ENCODE results near the gene OBP2B. TPM values are rescaled to one million over a fixed set of nuclear protein-coding genes. Genes with fewer than 3 reads are reported as not detected.

Gene OBP2B
- total and polyA plus RNA-seq, 11 donors = 0.38 TPM; not detected in 10

DNA sequence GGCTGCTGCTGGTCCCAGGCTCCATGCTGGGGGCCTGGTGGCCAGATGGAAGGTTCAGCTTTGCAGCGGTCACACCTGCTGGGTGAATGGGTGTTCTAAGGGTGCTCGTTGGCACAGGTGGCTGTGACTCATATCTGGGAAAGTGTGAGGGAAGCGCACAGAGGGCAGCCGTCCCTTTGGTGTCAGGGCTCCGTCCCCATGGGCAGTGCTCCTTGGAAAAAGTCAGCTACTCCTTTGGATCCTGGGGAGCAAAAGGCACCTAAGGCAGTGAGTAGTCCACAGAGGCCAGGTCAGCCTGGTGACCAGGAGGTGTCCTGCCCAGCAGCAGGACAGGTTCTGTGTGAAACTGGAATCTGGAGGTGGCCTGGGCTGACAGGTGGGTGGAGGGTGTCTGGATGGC lies 26.9 kb downstream of the OBP2B start:
- H3K36me3 ChIP-seq = no peaks in the 10 kb centered on the region
- peaks cover 0 to 4% (median 0%) of the 10 kb centered on the region in 9 donors for H3K27me3 ChIP-seq
- H3K4me3 ChIP-seq = no peak overlapping the region
- DNase-seq (no peak), ATAC-seq (no peak)
- no peak overlapping the region for H3K27ac ChIP-seq
- H3K9me3 ChIP-seq = no peaks in the 10 kb centered on the region
- H3K4me1 ChIP-seq = peaks cover 0 to 12% (median 0%) of the 10 kb centered on the region in 12 donors
- intact Hi-C loops (cut with DNase I) = loop anchor here in 5 of 10 donors (5.0 to 10.0 kb wide), 4 partner anchors 93 to 543 kb away; partner anchors contain the start of gene ABO (in 3 of the 5)
- TF ChIP-seq, protein P1, sequence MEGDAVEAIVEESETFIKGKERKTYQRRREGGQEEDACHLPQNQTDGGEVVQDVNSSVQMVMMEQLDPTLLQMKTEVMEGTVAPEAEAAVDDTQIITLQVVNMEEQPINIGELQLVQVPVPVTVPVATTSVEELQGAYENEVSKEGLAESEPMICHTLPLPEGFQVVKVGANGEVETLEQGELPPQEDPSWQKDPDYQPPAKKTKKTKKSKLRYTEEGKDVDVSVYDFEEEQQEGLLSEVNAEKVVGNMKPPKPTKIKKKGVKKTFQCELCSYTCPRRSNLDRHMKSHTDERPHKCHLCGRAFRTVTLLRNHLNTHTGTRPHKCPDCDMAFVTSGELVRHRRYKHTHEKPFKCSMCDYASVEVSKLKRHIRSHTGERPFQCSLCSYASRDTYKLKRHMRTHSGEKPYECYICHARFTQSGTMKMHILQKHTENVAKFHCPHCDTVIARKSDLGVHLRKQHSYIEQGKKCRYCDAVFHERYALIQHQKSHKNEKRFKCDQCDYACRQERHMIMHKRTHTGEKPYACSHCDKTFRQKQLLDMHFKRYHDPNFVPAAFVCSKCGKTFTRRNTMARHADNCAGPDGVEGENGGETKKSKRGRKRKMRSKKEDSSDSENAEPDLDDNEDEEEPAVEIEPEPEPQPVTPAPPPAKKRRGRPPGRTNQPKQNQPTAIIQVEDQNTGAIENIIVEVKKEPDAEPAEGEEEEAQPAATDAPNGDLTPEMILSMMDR (IDR thresholded peaks at IDR 0.05) = no peak
- no peak for TF ChIP-seq POLR2A (IDR thresholded peaks at IDR 0.05)
- WGBS, 4 donors = 69 to 92% (median 83%) methylated on average over 5 of the region's 5 CpGs

DNA sequence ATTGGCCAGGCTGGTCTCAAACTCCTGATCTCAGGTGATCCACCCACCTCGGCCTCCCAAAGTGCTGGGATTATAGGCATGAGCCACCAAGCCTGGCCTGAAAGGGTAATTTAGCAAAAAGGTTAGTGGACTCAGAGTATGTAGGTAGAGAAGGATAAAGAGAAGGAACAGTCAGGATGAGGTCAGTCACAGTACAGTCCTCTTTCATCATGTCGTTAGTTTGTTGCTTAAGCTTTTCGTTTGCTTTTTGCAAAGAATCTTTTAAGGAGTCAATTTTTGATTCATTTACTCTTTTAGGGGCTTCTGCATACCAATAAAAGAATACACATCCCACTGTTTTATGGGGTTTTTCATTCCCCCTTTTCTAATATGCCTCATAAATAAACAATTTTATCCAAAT lies 27.5 kb downstream of the OBP2B start:
- Histone ChIP-seq H3K9me3 (no peaks in the 10 kb centered on the region), H3K4me1 (peaks cover 0 to 12% (median 0%) of the 10 kb centered on the region in 12 donors), H3K4me3 (no peak overlapping the region), H3K36me3 (no peaks in the 10 kb centered on the region), H3K27ac (no peak overlapping the region), H3K27me3 (peaks cover 0 to 4% (median 0%) of the 10 kb centered on the region in 9 donors)
- WGBS, 4 donors = 74 to 88% (median 85%) methylated on average over 3 of the region's 3 CpGs
- no peak for ATAC-seq
- intact Hi-C loops (cut with DNase I) = loop anchor here in 5 of 10 donors (5.0 to 10.0 kb wide), 4 partner anchors 93 to 543 kb away; partner anchors contain the start of gene ABO (in 3 of the 5)
- no peak for DNase-seq
- TF ChIP-seq POLR2A (IDR thresholded peaks at IDR 0.05) = no peak
- TF ChIP-seq, protein P1 (IDR thresholded peaks at IDR 0.05) = no peak

DNA sequence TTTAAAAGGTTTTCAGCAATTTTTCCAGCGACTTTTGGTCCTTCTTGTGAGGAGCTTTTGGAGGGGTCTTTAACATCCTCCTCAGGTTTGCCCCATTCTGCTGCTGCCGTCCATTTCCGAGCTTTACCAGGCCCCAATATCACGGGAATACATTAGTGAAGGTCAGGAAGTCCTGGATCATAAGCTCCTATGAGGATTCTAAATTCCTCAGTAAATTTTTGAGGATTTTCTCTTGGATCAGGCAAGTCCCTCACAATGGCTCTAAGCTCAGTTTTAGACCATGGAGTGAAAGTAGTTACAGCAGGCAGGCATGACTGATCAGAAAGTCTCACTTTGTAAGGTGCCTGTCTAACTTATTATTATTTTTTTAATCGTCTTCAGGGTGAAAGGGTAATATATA lies 28.1 kb downstream of the OBP2B start:
- peaks cover 0 to 4% (median 0%) of the 10 kb centered on the region in 9 donors for H3K27me3 ChIP-seq
- TF ChIP-seq POLR2A (IDR thresholded peaks at IDR 0.05) = no peak
- TF ChIP-seq, protein P1 (IDR thresholded peaks at IDR 0.05) = no peak
- no peak for DNase-seq

DNA sequence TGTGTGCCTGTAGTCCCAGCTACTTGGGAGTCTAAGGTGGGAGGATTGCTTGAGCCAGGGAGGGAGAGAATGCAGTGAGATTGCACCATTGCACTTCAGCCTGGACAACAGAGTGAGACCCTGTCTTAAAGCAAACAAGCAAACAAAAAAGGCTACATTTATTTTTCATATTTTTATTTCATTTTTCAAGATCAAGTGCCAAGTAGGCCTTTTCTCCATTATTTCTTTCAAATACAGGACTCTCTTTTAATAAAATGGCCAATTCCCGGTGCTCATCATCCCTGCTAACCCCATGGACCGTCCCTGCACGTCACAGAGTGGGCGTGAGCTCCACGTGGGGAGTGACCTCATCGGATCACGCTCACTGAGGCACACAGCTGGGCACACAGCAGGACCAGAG lies 36.0 kb downstream of the OBP2B start:
- no peak for DNase-seq
- H3K27me3 ChIP-seq = peaks cover 0 to 4% (median 0%) of the 10 kb centered on the region in 9 donors
- H3K4me3 ChIP-seq = no peak overlapping the region
- TF ChIP-seq, protein P1 (IDR thresholded peaks at IDR 0.05) = no peak
- no peak for TF ChIP-seq POLR2A (IDR thresholded peaks at IDR 0.05)
- intact Hi-C loops (cut with DNase I) = no loop called here
- H3K4me1 ChIP-seq = no peaks in the 10 kb centered on the region
- no peak for ATAC-seq
- H3K36me3 ChIP-seq = no peaks in the 10 kb centered on the region
- no peaks in the 10 kb centered on the region for H3K9me3 ChIP-seq
- H3K27ac ChIP-seq = no peak overlapping the region
- 80 to 86% (median 81%) methylated on average over 7 of the region's 7 CpGs for WGBS, 4 donors

More for the DNA sequence above, 28.1 kb downstream of the OBP2B start:
- whole genome bisulfite sequencing, 4 donors = 71 to 79% (median 74%) methylated on average over 5 of the region's 5 CpGs
- intact Hi-C loops (cut with DNase I) = loop anchor here in 5 of 10 donors (5.0 to 10.0 kb wide), 4 partner anchors 94 to 544 kb away; partner anchors contain the start of gene ABO (in 3 of the 5)
- H3K27ac ChIP-seq = no peak overlapping the region
- no peak for ATAC-seq
- no peak overlapping the region for H3K4me3 ChIP-seq
- H3K9me3 ChIP-seq = no peaks in the 10 kb centered on the region
- H3K36me3 ChIP-seq = no peaks in the 10 kb centered on the region
- H3K4me1 ChIP-seq = peaks cover 0 to 12% (median 0%) of the 10 kb centered on the region in 12 donors

Measured in heart left ventricle (tissue), 16 donors.